Activated CD8-positive, alpha-beta memory T cell treated with anti-CD3 and anti-CD28 coated beads for 36 hours (primary cell): ENCODE measurements around the gene ADAM15. TPM values are rescaled to one million over a fixed set of nuclear protein-coding genes. Genes with fewer than 3 reads are reported as not detected.

ENCODE experiments used
- CTCF ChIA-PET: fragments of 350-600 bp; sonication (Branson Sonifier 250); formaldehyde crosslinking; loops from one replicate; lab custom pipeline; 2021; ENCODE audit warnings: antibody characterized with exemption; lab: Charles Lee
- POLR2A ChIA-PET: fragments of 350-600 bp; sonication (Branson Sonifier 250); formaldehyde crosslinking; loops from one replicate; lab custom pipeline; 2021; ENCODE audit warnings: antibody characterized with exemption; lab: Charles Lee
- total RNA-seq, 2 experiments: library from RNA; stranded (reverse); gene quantifications; one replicate each; pipeline ENCODE4 v1.2.3, GENCODE V29; 2021

Gene ADAM15
- total RNA-seq, 2 experiments from 2014 or later: 38.5 to 44.6 TPM

DNA sequence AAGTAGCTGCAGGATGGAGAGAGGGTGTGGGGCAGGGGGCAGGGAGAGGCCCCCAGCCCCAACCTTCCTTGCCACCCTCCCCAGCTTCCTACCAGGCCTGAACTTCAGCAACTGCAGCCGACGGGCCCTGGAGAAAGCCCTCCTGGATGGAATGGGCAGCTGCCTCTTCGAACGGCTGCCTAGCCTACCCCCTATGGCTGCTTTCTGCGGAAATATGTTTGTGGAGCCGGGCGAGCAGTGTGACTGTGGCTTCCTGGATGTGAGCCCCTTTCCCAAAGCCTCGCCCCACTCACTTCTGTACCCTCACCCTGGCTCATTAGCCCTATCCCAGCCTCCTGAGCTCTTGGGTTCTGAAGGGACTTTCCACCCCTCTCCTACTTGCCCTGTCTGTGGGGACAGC, 6.0 kb downstream of the ADAM15 start:
- ChIA-PET POLR2A (no interaction called here), CTCF (interaction anchor here (1.2 to 12.9 kb wide), 4 partner anchors 12 to 39 kb away, joined by 3 to 127 read pairs (median 6); no protein-coding TSS in a partner anchor)

GRCh38 chr1:155057788-155058211, 6.7 kb downstream of the ADAM15 start:
- CTCF ChIA-PET: interaction anchor here (1.2 to 12.9 kb wide), 5 partner anchors 13 to 40 kb away, joined by 3 to 127 read pairs (median 7); no protein-coding TSS in a partner anchor
- POLR2A ChIA-PET: no interaction called here

GRCh38 chr1:155060736-155061135, 9.6 kb downstream of the ADAM15 start:
- ChIA-PET CTCF (interaction anchor here (0.9 to 12.9 kb wide), 13 partner anchors 8 to 109 kb away, joined by 3 to 127 read pairs (median 11); partner anchors contain the start of genes ADAM15 and EFNA3), POLR2A (no interaction called here)

- ChIA-PET CTCF (interaction anchor here (0.5 to 12.9 kb wide), 22 partner anchors 8 to 192 kb away, joined by 3 to 127 read pairs (median 6); partner anchors contain the start of genes ADAM15, EFNA3, KRTCAP2 and PYGO2), POLR2A (interaction anchor here (1.2 kb wide), 1 partner anchor 47 kb away, joined by 8 read pairs; no protein-coding TSS in a partner anchor)
Observed at GRCh38 chr1:155061381-155062150, 10.4 kb downstream of the ADAM15 start.

GRCh38 chr1:155062151-155062686, 11.1 kb downstream of the ADAM15 start:
- POLR2A ChIA-PET: interaction anchor here (1.2 kb wide), 1 partner anchor 48 kb away, joined by 8 read pairs; no protein-coding TSS in a partner anchor
- CTCF ChIA-PET: interaction anchor here (0.5 to 12.9 kb wide), 22 partner anchors 8 to 193 kb away, joined by 3 to 127 read pairs (median 6); partner anchors contain the start of genes ADAM15, EFNA3, KRTCAP2 and PYGO2

DNA sequence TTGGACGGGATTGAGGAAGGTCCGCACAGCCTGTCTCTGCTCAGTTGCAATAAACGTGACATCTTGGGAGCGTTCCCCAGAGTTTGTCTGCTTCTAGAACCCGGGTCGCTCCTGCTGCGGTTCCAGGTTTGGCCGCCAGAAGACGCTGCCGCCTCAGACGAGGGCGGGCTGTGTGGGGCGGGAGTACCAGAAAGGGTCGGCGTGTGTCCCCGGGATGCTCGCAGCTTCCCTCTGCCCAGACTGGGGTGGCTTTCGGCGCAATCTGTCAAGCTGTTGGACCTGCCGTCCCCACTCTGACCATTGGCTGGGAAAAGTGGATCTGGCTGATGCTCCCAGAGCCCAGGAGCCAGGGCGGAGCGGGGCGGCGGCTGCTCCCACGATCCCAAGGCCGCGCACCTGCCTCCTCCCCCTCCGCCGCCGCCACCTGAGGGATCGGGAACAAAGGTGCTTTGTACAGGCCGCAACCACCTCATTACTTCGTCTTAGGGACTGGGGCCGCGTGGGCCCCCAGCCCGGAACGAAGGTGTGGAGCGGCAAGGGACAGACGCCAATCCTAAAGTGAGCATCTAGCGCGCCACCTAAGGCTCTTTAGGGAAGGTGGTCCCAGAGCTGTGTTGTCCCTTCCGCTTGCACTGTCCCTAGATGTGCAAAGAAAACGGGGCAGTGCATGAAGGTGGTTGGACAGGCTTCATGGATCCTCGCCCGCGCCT, 11.7 kb downstream of the ADAM15 start:
- POLR2A ChIA-PET: interaction anchor here (0.6 to 1.2 kb wide), 3 partner anchors 12 to 23 kb away, joined by 3 read pairs; partner anchors contain the start of gene ADAM15
- CTCF ChIA-PET: interaction anchor here (0.6 to 12.9 kb wide), 11 partner anchors 8 to 64 kb away, joined by 3 to 127 read pairs (median 7); partner anchors contain the start of gene ADAM15

DNA sequence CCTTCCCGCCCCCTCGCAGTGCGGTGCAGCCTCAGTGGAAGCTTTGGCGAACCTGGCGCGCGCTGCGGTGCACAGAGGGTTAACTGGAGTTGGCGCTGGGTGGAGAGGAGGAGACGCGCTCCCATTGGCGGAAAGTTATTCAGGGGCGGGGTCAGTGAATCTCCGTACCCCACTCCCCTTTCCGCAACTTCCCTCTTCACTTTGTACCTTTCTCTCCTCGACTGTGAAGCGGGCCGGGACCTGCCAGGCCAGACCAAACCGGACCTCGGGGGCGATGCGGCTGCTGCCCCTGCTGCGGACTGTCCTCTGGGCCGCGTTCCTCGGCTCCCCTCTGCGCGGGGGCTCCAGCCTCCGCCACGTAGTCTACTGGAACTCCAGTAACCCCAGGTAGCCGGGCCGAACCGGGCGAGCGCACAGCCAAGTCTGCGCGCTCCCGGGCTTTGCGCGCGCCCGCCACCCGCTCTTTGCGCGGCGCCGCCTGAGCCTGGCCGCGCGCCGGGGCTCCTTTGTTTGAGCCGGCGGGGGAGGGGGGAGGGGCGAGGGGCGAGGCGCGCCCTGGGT, 12.5 kb downstream of the ADAM15 start, which contains the start of gene EFNA4:
EFNA4 (plus strand) TSS at position 191 of the 561 bp plus-strand sequence; CDS start at position 275, 84 bp downstream.
- POLR2A ChIA-PET: interaction anchor here (1.0 to 1.2 kb wide), 2 partner anchors 12 to 22 kb away, joined by 3 read pairs; partner anchors contain the start of gene ADAM15
- CTCF ChIA-PET: interaction anchor here (0.6 to 12.9 kb wide), 10 partner anchors 11 to 64 kb away, joined by 3 to 127 read pairs (median 9); partner anchors contain the start of gene ADAM15

- CTCF ChIA-PET: interaction anchor here (1.2 to 12.9 kb wide), 10 partner anchors 12 to 108 kb away, joined by 3 to 127 read pairs (median 5); partner anchors contain the start of genes ADAM15 and KRTCAP2
Observed at GRCh38 chr1:155064111-155064831, 13.2 kb downstream of the ADAM15 start.

GRCh38 chr1:155064832-155065429, 13.8 kb downstream of the ADAM15 start:
- POLR2A ChIA-PET: interaction anchor here (0.9 kb wide), 1 partner anchor 20 kb away, joined by 3 read pairs; no protein-coding TSS in a partner anchor
- CTCF ChIA-PET: interaction anchor here (0.7 to 12.9 kb wide), 10 partner anchors 13 to 184 kb away, joined by 3 to 127 read pairs (median 5); partner anchors contain the start of genes ADAM15 and KRTCAP2

More at GRCh38 chr1:155064111-155064831, 13.2 kb downstream of the ADAM15 start:
- POLR2A ChIA-PET: interaction anchor here (0.9 kb wide), 1 partner anchor 21 kb away, joined by 3 read pairs; no protein-coding TSS in a partner anchor

DNA sequence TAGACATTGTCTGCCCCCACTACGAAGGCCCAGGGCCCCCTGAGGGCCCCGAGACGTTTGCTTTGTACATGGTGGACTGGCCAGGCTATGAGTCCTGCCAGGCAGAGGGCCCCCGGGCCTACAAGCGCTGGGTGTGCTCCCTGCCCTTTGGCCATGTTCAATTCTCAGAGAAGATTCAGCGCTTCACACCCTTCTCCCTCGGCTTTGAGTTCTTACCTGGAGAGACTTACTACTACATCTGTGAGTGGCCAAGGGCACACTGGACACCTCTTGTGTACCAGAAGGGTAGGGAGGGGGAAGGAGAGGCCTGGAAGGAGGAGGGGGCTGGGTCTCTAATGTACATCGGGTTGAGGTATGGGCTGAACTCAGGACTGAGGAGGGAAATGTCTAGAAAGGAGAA, 15.7 kb downstream of the ADAM15 start:
- ChIA-PET CTCF (interaction anchor here (12.9 kb wide), 1 partner anchor 18 kb away, joined by 127 read pairs; no protein-coding TSS in a partner anchor), POLR2A (no interaction called here)

DNA sequence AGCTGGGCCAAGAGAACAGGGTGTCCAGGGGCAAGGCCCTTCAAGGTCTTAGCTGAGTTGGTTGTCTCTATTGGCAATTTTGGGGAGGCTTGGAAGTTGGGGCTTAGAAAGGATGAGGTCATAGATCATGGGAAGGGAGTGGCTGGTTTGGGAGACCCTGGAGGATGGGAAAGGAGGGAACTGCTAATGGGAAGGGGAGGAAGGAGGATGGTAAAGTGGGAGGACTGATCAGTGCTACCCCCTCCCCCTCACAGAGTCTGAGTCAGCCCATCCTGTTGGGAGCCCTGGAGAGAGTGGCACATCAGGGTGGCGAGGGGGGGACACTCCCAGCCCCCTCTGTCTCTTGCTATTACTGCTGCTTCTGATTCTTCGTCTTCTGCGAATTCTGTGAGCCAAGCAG, 17.5 kb downstream of the ADAM15 start:
- CTCF ChIA-PET: interaction anchor here (0.9 to 12.9 kb wide), 2 partner anchors 16 to 107 kb away, joined by 3 to 127 read pairs; partner anchors contain the start of gene PYGO2
- POLR2A ChIA-PET: no interaction called here

- POLR2A ChIA-PET: no interaction called here
- CTCF ChIA-PET: interaction anchor here (1.3 to 2.5 kb wide), 5 partner anchors 8 to 98 kb away, joined by 3 to 17 read pairs (median 5); no protein-coding TSS in a partner anchor
Observed at GRCh38 chr1:155069551-155070157, 18.5 kb downstream of the ADAM15 start.

DNA sequence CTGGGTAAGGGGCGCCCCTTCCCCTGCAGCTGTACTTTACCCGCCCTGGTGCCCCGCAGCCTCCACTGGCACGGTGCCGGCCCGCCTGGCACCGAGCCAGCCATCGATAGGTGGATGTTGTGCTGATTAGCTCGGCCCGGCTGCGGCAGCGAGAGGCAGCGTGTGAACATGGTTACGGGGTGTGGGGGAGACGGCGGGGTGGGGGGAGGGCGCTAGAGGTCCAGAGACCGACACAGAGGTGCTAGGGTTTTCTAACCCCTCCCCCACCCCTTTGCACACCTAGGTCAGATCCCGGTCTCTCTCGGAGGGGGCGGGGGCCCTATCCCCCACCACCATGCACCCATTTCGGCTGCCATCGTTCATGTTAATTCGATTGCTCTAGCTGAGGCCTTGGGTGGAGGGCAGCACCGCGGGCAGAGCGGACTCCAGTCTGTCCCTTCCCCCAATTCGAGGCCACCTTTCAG, 19.1 kb downstream of the ADAM15 start:
- ChIA-PET POLR2A (no interaction called here), CTCF (interaction anchor here (0.7 to 2.5 kb wide), 9 partner anchors 8 to 98 kb away, joined by 3 to 17 read pairs (median 5); no protein-coding TSS in a partner anchor)

DNA sequence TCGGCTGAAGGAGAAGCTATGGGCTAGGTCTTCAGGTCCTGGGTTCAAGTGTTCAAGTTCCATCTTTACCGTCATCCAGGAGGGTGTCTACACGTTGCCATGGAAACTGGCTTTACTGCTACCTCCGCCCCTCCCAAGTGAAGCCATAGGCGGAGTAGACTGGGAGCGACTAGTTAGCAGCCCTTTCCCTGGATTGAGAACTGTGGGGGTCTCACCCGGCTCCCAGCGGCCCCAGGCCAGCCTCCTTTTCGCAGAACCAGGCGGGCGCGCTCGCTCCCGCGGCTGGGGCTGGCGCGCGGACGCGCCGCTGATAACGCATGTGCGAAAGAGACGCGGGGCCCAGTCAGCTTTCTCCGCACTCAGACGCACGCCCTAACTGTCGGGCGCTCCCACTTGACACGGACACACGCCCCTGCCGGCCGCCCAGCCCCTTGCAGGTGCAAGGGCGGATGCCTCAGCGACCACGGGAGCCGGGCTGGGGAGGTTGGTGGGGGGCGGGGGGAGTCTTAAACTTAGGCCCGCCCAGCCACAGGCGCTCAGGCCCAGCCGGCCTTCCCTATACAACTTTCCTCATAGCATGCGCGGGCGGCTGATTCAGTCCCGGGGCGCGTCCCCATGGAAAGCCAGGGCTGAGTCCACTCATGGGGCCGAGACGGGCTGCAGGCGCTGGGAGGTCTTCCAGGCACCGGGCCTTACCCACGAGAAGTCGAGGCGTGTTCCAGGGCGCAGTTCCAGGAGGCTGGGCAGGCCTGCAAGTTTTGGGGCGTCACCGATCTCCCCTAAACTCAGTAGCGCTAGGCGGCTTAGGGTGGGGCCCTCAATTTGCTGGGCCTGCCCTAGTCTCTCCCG, 19.8 kb downstream of the ADAM15 start:
- CTCF ChIA-PET: interaction anchor here (0.6 to 2.5 kb wide), 11 partner anchors 9 to 123 kb away, joined by 3 to 17 read pairs (median 5); partner anchors contain the start of genes ADAM15 and KRTCAP2
- POLR2A ChIA-PET: no interaction called here

DNA sequence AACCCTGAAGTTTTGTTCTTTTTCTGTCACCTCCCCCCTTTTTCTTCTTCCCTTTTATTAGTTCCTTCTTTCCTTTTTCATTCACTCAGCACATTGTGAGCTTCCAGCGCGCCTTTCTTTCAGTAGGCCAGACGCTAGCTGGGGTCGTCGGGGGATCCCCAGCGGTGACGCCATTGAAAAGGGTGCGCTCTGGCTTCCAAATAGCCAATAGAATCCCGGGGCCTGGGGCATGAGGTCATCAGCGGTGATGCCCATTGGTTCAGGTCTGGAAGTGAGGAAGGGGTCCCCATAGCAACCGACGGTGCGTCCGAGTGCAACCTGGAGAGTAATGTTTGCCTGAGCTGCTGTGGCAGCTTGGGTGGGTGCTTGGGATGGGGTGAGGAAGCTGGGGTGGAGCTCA, 20.6 kb downstream of the ADAM15 start:
- POLR2A ChIA-PET: no interaction called here
- CTCF ChIA-PET: interaction anchor here (1.9 to 2.5 kb wide), 3 partner anchors 13 to 122 kb away, joined by 5 to 17 read pairs (median 8); partner anchors contain the start of gene ADAM15
